ENCODE data around the gene PKN1.
A peak's percentile ranks its signal among the peaks of the same experiment; 100 is the strongest.

PKN1 gene

DNA sequence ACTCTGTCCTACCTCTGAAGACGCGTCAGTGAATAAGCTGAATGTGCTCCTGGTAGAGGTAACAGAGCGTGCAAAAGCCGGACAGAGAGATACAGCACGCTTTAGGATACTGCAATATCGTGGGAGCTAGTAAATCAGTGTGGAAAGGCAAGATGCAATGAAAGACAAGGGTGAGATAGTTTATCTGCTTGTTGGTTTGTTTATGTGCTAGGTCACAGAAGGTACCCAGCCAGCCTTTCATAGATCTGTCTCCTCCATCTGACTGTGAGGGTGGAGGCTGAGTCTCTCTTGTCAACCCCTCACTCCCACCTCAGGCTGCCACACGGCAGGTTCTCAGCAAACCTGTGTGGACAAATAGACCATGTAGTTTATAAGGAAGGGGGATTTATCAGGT, 63.7 kb downstream of the PKN1 start:
- H3K27ac ChIP-seq (replicated peaks; ENCODE audit: low read length), result no peak overlapping the region
- H3K4me3 ChIP-seq (ENCODE audit: low read length in 2 of 2), result peak overlapping the region in 1 of 2 donors; percentile 88
- no peak overlapping the region for H3K4me2 ChIP-seq (ENCODE audit: insufficient read depth, low read length, poor library complexity, severe bottlenecking)
- peaks cover 4 to 12% of the 10 kb centered on the region in 2 donors for H3K36me3 ChIP-seq (replicated peaks in 1 of 2; ENCODE audit: control insufficient read depth in 2 of 2, insufficient read depth in 2 of 2, low read length in 2 of 2)
- no peak overlapping the region for H3K14ac ChIP-seq (ENCODE audit: low read length)
- peaks cover 9% of the 10 kb centered on the region for H3K79me1 ChIP-seq (ENCODE audit: low read depth, low read length)
- no peak for DNase-seq (ENCODE audit: low spot score)
- peak overlapping the region; percentile 14 for H2AK5ac ChIP-seq (ENCODE audit: low read depth, low read length)
- no peak overlapping the region for H4K91ac ChIP-seq (ENCODE audit: low read depth, low read length, poor library complexity)
- no peak overlapping the region for H4K8ac ChIP-seq (ENCODE audit: low read depth, low read length)
- peak overlapping the region; percentile 90 for H3K18ac ChIP-seq (ENCODE audit: low read length)
- no CpG with 5 or more reads among the region's 7 CpGs for WGBS, 2 donors (ENCODE audit: extremely low coverage in 2 of 2, insufficient read length in 2 of 2, insufficient replicate concordance in 1 of 2)
- peaks cover 16 to 19% of the 10 kb centered on the region in 2 donors for H3K4me1 ChIP-seq (ENCODE audit: control insufficient read depth in 2 of 2, insufficient read depth in 1 of 2, low read depth in 1 of 2, low read length in 2 of 2)
- H3K9me3 ChIP-seq (replicated peaks in 1 of 2; ENCODE audit: control insufficient read depth in 2 of 2, insufficient read depth in 1 of 2, low read depth in 1 of 2, low read length in 2 of 2), result no peaks in the 10 kb centered on the region
- H2BK12ac ChIP-seq (ENCODE audit: low read length), result no peak overlapping the region
- H3K4ac ChIP-seq (ENCODE audit: low read length), result no peak overlapping the region
- H3K9ac ChIP-seq (ENCODE audit: low read depth, low read length, poor library complexity), result no peak overlapping the region
- H2AFZ ChIP-seq (ENCODE audit: low read length), result peak overlapping the region; percentile 90
- peak overlapping the region; percentile 95 for H2BK15ac ChIP-seq (ENCODE audit: low read length)
- no peaks in the 10 kb centered on the region for H3K27me3 ChIP-seq (ENCODE audit: control insufficient read depth in 3 of 3, insufficient read depth in 3 of 3, low read depth in 1 of 3, low read length in 3 of 3)
- no peak overlapping the region for H3K23ac ChIP-seq (ENCODE audit: low read depth, low read length, poor library complexity)
- no peak overlapping the region for H2BK120ac ChIP-seq (ENCODE audit: low read depth, low read length)
- H2BK5ac ChIP-seq (ENCODE audit: low read length), result no peak overlapping the region

DNA sequence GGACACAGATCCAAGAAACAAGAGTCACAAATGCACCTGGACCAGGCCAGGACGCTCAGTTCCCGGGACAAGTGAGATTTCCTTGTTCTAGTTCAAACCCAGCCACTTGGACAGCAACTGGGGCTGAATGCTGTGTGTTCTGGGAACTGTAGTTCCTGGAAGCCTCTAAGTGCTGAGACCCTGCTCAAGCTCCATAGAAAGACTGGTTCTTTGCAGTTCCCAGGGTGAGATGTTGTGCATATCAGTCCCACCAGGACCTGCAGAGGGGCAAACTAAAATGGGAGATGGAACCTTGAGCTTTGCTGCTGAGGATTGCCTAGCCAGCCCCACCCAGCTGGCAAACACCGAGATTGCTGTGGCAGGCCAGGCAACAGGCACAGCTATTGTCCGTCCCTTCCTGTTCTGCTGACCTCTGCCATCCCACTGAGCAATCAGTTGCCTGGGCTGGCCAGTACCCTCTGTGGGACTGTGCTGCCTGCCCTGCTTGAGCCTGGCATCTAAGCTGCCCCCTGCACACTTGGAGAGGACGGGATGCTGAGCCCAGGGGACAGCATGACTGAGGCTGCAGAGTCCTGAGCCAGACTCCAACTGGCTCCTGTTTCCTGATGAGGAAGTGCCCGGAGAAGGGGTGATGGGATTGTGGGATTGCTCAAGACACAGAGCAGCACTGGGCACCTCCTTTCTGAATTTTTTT, 64.3 kb downstream of the PKN1 start:
- peaks cover 16 to 19% of the 10 kb centered on the region in 2 donors for H3K4me1 ChIP-seq (ENCODE audit: control insufficient read depth in 2 of 2, insufficient read depth in 1 of 2, low read depth in 1 of 2, low read length in 2 of 2)
- peaks cover 9% of the 10 kb centered on the region for H3K79me1 ChIP-seq (ENCODE audit: low read depth, low read length)
- H3K27me3 ChIP-seq (ENCODE audit: control insufficient read depth in 3 of 3, insufficient read depth in 3 of 3, low read depth in 1 of 3, low read length in 3 of 3), result peaks cover 0 to 3% (median 0%) of the 10 kb centered on the region in 3 experiments
- peak overlapping the region; percentile 82 for H3K18ac ChIP-seq (ENCODE audit: low read length)
- peak overlapping the region; percentile 78 for H3K4ac ChIP-seq (ENCODE audit: low read length)
- peak overlapping the region; percentile 99 for H2BK12ac ChIP-seq (ENCODE audit: low read length)
- no peak overlapping the region for H2BK5ac ChIP-seq (ENCODE audit: low read length)
- H3K36me3 ChIP-seq (replicated peaks in 1 of 2; ENCODE audit: control insufficient read depth in 2 of 2, insufficient read depth in 2 of 2, low read length in 2 of 2), result peaks cover 4 to 8% of the 10 kb centered on the region in 2 donors
- H3K14ac ChIP-seq (ENCODE audit: low read length), result no peak overlapping the region
- no CpG with 5 or more reads among the region's 6 CpGs for WGBS, 2 donors (ENCODE audit: extremely low coverage in 2 of 2, insufficient read length in 2 of 2, insufficient replicate concordance in 1 of 2)
- H3K9me3 ChIP-seq (replicated peaks in 1 of 2; ENCODE audit: control insufficient read depth in 2 of 2, insufficient read depth in 1 of 2, low read depth in 1 of 2, low read length in 2 of 2), result no peaks in the 10 kb centered on the region
- no peak overlapping the region for H3K4me2 ChIP-seq (ENCODE audit: insufficient read depth, low read length, poor library complexity, severe bottlenecking)
- H3K4me3 ChIP-seq (ENCODE audit: low read length in 2 of 2), result peak overlapping the region in 1 of 2 donors; percentile 27
- no peak overlapping the region for H4K91ac ChIP-seq (ENCODE audit: low read depth, low read length, poor library complexity)
- H2AFZ ChIP-seq (ENCODE audit: low read length), result peak overlapping the region; percentile 90
- peak overlapping the region; percentile 75 for H4K8ac ChIP-seq (ENCODE audit: low read depth, low read length)
- H3K23ac ChIP-seq (ENCODE audit: low read depth, low read length, poor library complexity), result no peak overlapping the region
- H3K9ac ChIP-seq (ENCODE audit: low read depth, low read length, poor library complexity), result peak overlapping the region; percentile 45
- no peak overlapping the region for H2BK120ac ChIP-seq (ENCODE audit: low read depth, low read length)
- peak overlapping the region; percentile 14 for H2AK5ac ChIP-seq (ENCODE audit: low read depth, low read length)
- DNase-seq (ENCODE audit: low spot score), result no peak
- peak overlapping the region; percentile 95 for H2BK15ac ChIP-seq (ENCODE audit: low read length)
- no peak overlapping the region for H3K27ac ChIP-seq (replicated peaks; ENCODE audit: low read length)

DNA sequence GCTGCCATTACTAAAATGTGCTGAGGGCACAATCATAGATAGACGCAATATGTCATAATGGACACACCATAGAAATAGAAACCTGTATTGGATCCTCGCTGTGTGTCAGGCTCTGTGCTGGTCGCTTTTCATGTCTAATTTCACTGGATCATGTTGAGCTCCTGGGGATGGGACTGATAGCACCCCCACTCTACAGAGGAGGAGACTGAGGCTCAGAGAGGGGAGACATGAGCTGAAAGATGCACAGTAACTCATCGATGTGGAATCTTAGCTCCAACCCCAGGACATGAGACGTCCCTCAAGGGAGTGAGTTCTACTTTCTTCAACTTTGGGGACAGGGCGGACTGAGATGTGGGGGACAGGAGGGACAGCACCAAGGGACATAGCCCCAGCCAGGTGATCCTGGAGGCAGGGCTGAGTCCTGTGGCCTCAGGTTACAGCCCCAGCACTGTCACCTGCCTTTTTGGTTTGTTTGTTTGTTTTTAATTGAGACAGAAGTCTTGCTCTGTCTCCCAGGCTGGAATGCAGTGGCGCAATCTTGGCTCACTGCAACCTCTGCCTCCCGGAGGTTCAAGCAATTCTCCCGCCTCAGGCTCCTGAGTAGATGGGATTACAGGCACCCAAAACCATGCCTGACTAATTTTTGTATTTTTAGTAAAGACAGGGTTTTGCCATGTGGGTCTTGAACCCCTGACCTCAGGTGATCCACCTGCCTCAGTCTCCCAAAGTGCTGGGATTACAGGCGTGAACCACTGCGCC, 69.4 kb downstream of the PKN1 start:
- WGBS, 2 donors (ENCODE audit: extremely low coverage in 2 of 2, insufficient read length in 2 of 2, insufficient replicate concordance in 1 of 2), result no CpG with 5 or more reads among the region's 11 CpGs

GRCh38 chr19:14503285-14503684, 70.2 kb downstream of the PKN1 start:
- H2AFZ ChIP-seq (ENCODE audit: low read length), result no peak overlapping the region
- H4K91ac ChIP-seq (ENCODE audit: low read depth, low read length, poor library complexity), result no peak overlapping the region
- no peak overlapping the region for H3K9ac ChIP-seq (ENCODE audit: low read depth, low read length, poor library complexity)
- H2BK5ac ChIP-seq (ENCODE audit: low read length), result no peak overlapping the region
- H3K4me3 ChIP-seq (ENCODE audit: low read length in 2 of 2), result no peak overlapping the region
- H3K9me3 ChIP-seq (replicated peaks in 1 of 2; ENCODE audit: control insufficient read depth in 2 of 2, insufficient read depth in 1 of 2, low read depth in 1 of 2, low read length in 2 of 2), result no peaks in the 10 kb centered on the region
- H3K79me1 ChIP-seq (ENCODE audit: low read depth, low read length), result no peaks in the 10 kb centered on the region
- no peak overlapping the region for H3K14ac ChIP-seq (ENCODE audit: low read length)
- H2BK120ac ChIP-seq (ENCODE audit: low read depth, low read length), result no peak overlapping the region
- no peak overlapping the region for H3K4me2 ChIP-seq (ENCODE audit: insufficient read depth, low read length, poor library complexity, severe bottlenecking)
- no peak overlapping the region for H2BK12ac ChIP-seq (ENCODE audit: low read length)
- H3K27me3 ChIP-seq (ENCODE audit: control insufficient read depth in 3 of 3, insufficient read depth in 3 of 3, low read depth in 1 of 3, low read length in 3 of 3), result peaks cover 0 to 3% (median 0%) of the 10 kb centered on the region in 3 experiments
- no CpG with 5 or more reads among the region's 1 CpG for WGBS, 2 donors (ENCODE audit: extremely low coverage in 2 of 2, insufficient read length in 2 of 2, insufficient replicate concordance in 1 of 2)
- H3K4ac ChIP-seq (ENCODE audit: low read length), result no peak overlapping the region
- no peak overlapping the region for H3K18ac ChIP-seq (ENCODE audit: low read length)
- no peak overlapping the region for H2AK5ac ChIP-seq (ENCODE audit: low read depth, low read length)
- no peak overlapping the region for H3K23ac ChIP-seq (ENCODE audit: low read depth, low read length, poor library complexity)
- H2BK15ac ChIP-seq (ENCODE audit: low read length), result no peak overlapping the region
- H4K8ac ChIP-seq (ENCODE audit: low read depth, low read length), result no peak overlapping the region
- no peak for DNase-seq (ENCODE audit: low spot score)
- no peak overlapping the region for H3K27ac ChIP-seq (replicated peaks; ENCODE audit: low read length)
- H3K4me1 ChIP-seq (ENCODE audit: control insufficient read depth in 2 of 2, insufficient read depth in 1 of 2, low read depth in 1 of 2, low read length in 2 of 2), result no peaks in the 10 kb centered on the region
- H3K36me3 ChIP-seq (replicated peaks in 1 of 2; ENCODE audit: control insufficient read depth in 2 of 2, insufficient read depth in 2 of 2, low read length in 2 of 2), result no peaks in the 10 kb centered on the region

More for the DNA sequence above, 69.4 kb downstream of the PKN1 start:
- Histone ChIP-seq H3K4ac (ENCODE audit: low read length) (no peak overlapping the region), H3K9me3 (replicated peaks in 1 of 2; ENCODE audit: control insufficient read depth in 2 of 2, insufficient read depth in 1 of 2, low read depth in 1 of 2, low read length in 2 of 2) (no peaks in the 10 kb centered on the region), H3K79me1 (ENCODE audit: low read depth, low read length) (no peaks in the 10 kb centered on the region), H2BK15ac (ENCODE audit: low read length) (no peak overlapping the region), H3K27me3 (ENCODE audit: control insufficient read depth in 3 of 3, insufficient read depth in 3 of 3, low read depth in 1 of 3, low read length in 3 of 3) (peaks cover 0 to 3% (median 0%) of the 10 kb centered on the region in 3 experiments), H4K8ac (ENCODE audit: low read depth, low read length) (no peak overlapping the region), H3K4me1 (ENCODE audit: control insufficient read depth in 2 of 2, insufficient read depth in 1 of 2, low read depth in 1 of 2, low read length in 2 of 2) (peaks cover 1 to 2% of the 10 kb centered on the region in 2 donors), H3K23ac (ENCODE audit: low read depth, low read length, poor library complexity) (no peak overlapping the region), H3K4me2 (ENCODE audit: insufficient read depth, low read length, poor library complexity, severe bottlenecking) (no peak overlapping the region), H3K18ac (ENCODE audit: low read length) (no peak overlapping the region), H2BK12ac (ENCODE audit: low read length) (no peak overlapping the region), H2AK5ac (ENCODE audit: low read depth, low read length) (no peak overlapping the region), H3K36me3 (replicated peaks in 1 of 2; ENCODE audit: control insufficient read depth in 2 of 2, insufficient read depth in 2 of 2, low read length in 2 of 2) (no peaks in the 10 kb centered on the region), H3K9ac (ENCODE audit: low read depth, low read length, poor library complexity) (no peak overlapping the region), H2BK5ac (ENCODE audit: low read length) (no peak overlapping the region), H3K27ac (replicated peaks; ENCODE audit: low read length) (no peak overlapping the region), H2BK120ac (ENCODE audit: low read depth, low read length) (no peak overlapping the region), H4K91ac (ENCODE audit: low read depth, low read length, poor library complexity) (no peak overlapping the region), H3K4me3 (ENCODE audit: low read length in 2 of 2) (no peak overlapping the region), H2AFZ (ENCODE audit: low read length) (no peak overlapping the region), H3K14ac (ENCODE audit: low read length) (no peak overlapping the region)
- no peak for DNase-seq (ENCODE audit: low spot score)
